Measurements from ENCODE around the gene CCNH.

DNA sequence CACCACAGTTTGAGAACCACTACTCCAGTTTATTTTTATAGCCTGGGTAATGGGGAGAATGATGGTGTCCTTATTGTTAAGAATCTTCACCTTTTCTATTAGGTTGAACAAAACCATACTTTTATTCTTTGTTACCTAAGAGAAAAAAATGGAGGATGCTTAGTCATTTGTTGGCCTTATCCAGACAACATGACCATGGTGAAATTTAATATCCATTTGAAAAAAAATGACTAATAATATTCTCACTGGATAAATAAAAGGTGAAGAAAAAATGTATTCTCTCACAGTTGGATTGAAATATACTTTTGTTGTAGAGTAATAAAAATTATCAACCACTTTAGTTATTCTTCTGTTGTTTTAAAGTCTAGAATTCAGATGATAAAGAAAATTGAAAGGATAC, 5.8 kb upstream of the CCNH start:
- TF ChIP-seq, protein P1, sequence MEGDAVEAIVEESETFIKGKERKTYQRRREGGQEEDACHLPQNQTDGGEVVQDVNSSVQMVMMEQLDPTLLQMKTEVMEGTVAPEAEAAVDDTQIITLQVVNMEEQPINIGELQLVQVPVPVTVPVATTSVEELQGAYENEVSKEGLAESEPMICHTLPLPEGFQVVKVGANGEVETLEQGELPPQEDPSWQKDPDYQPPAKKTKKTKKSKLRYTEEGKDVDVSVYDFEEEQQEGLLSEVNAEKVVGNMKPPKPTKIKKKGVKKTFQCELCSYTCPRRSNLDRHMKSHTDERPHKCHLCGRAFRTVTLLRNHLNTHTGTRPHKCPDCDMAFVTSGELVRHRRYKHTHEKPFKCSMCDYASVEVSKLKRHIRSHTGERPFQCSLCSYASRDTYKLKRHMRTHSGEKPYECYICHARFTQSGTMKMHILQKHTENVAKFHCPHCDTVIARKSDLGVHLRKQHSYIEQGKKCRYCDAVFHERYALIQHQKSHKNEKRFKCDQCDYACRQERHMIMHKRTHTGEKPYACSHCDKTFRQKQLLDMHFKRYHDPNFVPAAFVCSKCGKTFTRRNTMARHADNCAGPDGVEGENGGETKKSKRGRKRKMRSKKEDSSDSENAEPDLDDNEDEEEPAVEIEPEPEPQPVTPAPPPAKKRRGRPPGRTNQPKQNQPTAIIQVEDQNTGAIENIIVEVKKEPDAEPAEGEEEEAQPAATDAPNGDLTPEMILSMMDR (conservative IDR thresholded peaks at IDR 0.05; ENCODE audit: low read length), result no peak
- no peak for TF ChIP-seq EZH2phosphoT487 (IDR thresholded peaks at IDR 0.05; ENCODE audit: borderline replicate concordance, low read depth, low read length)
